ENCODE results near the gene PAX7.

- TF ChIP-seq CTCF (conservative IDR thresholded peaks at IDR 0.05; ENCODE audit: low read depth, low read length) (no peak), MXI1 (IDR thresholded peaks at IDR 0.05; ENCODE audit: borderline replicate concordance, low read depth, low read length) (no peak), BHLHE40 (IDR thresholded peaks at IDR 0.05; ENCODE audit: low read depth, low read length) (no peak), CEBPB (IDR thresholded peaks at IDR 0.05; ENCODE audit: low read depth, low read length) (no peak), RAD21 (IDR thresholded peaks at IDR 0.05; ENCODE audit: low read length) (no peak), POLR2A (IDR thresholded peaks at IDR 0.05; ENCODE audit: low read depth, low read length) (no peak), FOS (IDR thresholded peaks at IDR 0.05; ENCODE audit: low read depth, low read length) (no peak), ELK1 (IDR thresholded peaks at IDR 0.05; ENCODE audit: borderline replicate concordance, low read depth, low read length) (no peak), USF2 (IDR thresholded peaks at IDR 0.05; ENCODE audit: low read depth, low read length) (no peak)
These were observed 14.5 kb downstream of the PAX7 start for GRCh38 chr1:18644973-18645746.

Measured in IMR-90 (cell line).